Caco-2 (cell line): Measurements from ENCODE around the gene VPS8. TPM values are rescaled to one million over a fixed set of nuclear protein-coding genes. Genes with fewer than 3 reads are reported as not detected.

Experiments used
- BruUV-seq: library from RNA; stranded (reverse); fragments of 400-500 nt; replicated peaks from 2 replicates; lab custom pipeline; 2021; lab: Mats Ljungman, UMichigan
- CTCF ChIA-PET: fragments of 300-600 bp; sonication (Branson Sonifier 250); formaldehyde crosslinking; loops from one replicate; lab custom pipeline; 2022; ENCODE audit warnings: antibody characterized with exemption; lab: Charles Lee
- POLR2A ChIA-PET: fragments of 300-600 bp; sonication (Branson Sonifier 250); formaldehyde crosslinking; loops from one replicate; lab custom pipeline; 2022; ENCODE audit warnings: antibody characterized with exemption; lab: Charles Lee
- DNase-seq, 2 experiments: peaks; one replicate each; pipeline versions ENCODE4 v3.0.0 to v3.0.0-alpha.2; 2020 to 2022
- H3K27me3 ChIP-seq: replicated peaks from 2 replicates; pipeline ENCODE4 v1.6.0; 2011; ENCODE audit warnings: low read length; ENCODE audit not compliant: control insufficient read depth, insufficient read depth
- H3K36me3 ChIP-seq: 2 replicates; pipeline ENCODE4 v1.5.1; 2011; ENCODE audit warnings: low read length; ENCODE audit not compliant: control insufficient read depth, insufficient read depth
- H3K4me1 ChIP-seq: fragments of 250-450 bp; sonication (Bioruptor Pico); 2 replicates; pipeline ENCODE4 v1.5.1; 2020; ENCODE audit warnings: mild to moderate bottlenecking
- H3K4me3 ChIP-seq: 2 replicates; pipeline ENCODE4 v1.5.1; 2011; ENCODE audit warnings: low read depth, mild to moderate bottlenecking, control low read depth, low read length
- H3K9me3 ChIP-seq: fragments of 250-450 bp; sonication (Bioruptor Pico); 2 replicates; pipeline ENCODE4 v1.5.1; 2020; ENCODE audit warnings: mild to moderate bottlenecking, moderate library complexity
- H3K27ac Mint-ChIP-seq: one replicate; pipeline ENCODE4 v1.8.0; 2022; ENCODE audit warnings: mixed read lengths; ENCODE audit not compliant: unreplicated experiment
- H3K27me3 Mint-ChIP-seq: one replicate; pipeline ENCODE4 v1.8.0; 2022; ENCODE audit warnings: mixed read lengths; ENCODE audit not compliant: insufficient read depth, unreplicated experiment
- H3K36me3 Mint-ChIP-seq: one replicate; pipeline ENCODE4 v1.8.0; 2022; ENCODE audit warnings: mild to moderate bottlenecking, mixed read lengths; ENCODE audit not compliant: insufficient read depth, unreplicated experiment
- H3K4me1 Mint-ChIP-seq: one replicate; pipeline ENCODE4 v1.8.0; 2022; ENCODE audit warnings: low read depth, mixed read lengths; ENCODE audit not compliant: unreplicated experiment
- H3K4me3 Mint-ChIP-seq: one replicate; pipeline ENCODE4 v1.8.0; 2022; ENCODE audit warnings: mild to moderate bottlenecking, moderate library complexity, mixed read lengths; ENCODE audit not compliant: unreplicated experiment
- H3K9me3 Mint-ChIP-seq: one replicate; pipeline ENCODE4 v1.8.0; 2022; ENCODE audit warnings: mixed read lengths; ENCODE audit not compliant: unreplicated experiment
- intact Hi-C: fragments of 100-400 bp; cut with micrococcal nuclease; formaldehyde crosslinking; loops from one replicate; pipeline ENCODE4 v1.10.0; 2022; ENCODE audit not compliant: unreplicated experiment
- total RNA-seq: library from RNA; stranded (reverse); gene quantifications from 2 replicates; pipeline ENCODE4 v1.2.3, GENCODE V29; 2022
- TF ChIP-seq, protein P1 (sequence below), 2 experiments: fragments of 200-600 bp in 1 of 2; IDR thresholded peaks; 1 replicate in 1 of 2; 2 replicates in 1 of 2; pipeline versions ENCODE4 v1.5.1 to v1.8.0; 2011 to 2022; ENCODE audit warnings: antibody characterized with exemption in 1 of 2, control low read depth in 1 of 2, inconsistent platforms in 1 of 2, low read depth in 1 of 2, low read length in 1 of 2, mild to moderate bottlenecking in 1 of 2, moderate library complexity in 1 of 2; ENCODE audit not compliant: insufficient read depth in 1 of 2, severe bottlenecking in 1 of 2, unreplicated experiment in 1 of 2

VPS8 gene
- total RNA-seq, 1 experiment from 2014 or later, result 44.7 TPM

DNA sequence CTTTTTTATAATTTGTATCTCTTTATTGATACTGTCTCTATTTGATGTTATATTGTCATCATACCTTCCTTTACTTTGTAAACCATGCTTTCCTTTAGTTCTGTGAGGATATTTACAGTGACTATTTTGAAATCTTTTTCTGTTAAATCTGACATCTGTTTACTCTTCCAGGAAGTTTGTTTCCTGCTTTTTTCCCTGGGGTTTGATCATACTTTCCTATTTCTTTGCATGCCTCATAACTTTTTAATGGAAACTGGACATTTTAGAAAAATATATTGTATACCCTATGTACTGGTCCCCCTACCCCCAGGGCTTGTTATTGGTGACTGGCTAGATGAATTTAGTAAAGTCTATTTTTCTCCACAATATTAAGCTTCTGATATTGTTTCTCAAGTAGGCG lies 225.8 kb downstream of the VPS8 start:
- no TSS peak for BruUV-seq
- Mint-ChIP-seq H3K27ac (no peak overlapping the region), H3K4me3 (no peak overlapping the region), H3K27me3 (no peaks in the 10 kb centered on the region), H3K9me3 (peaks cover 9% of the 10 kb centered on the region), H3K4me1 (no peaks in the 10 kb centered on the region), H3K36me3 (no peaks in the 10 kb centered on the region)
- Histone ChIP-seq H3K9me3 (no peaks in the 10 kb centered on the region), H3K4me1 (no peaks in the 10 kb centered on the region), H3K27me3 (no peaks in the 10 kb centered on the region), H3K36me3 (no peaks in the 10 kb centered on the region), H3K4me3 (no peak overlapping the region)
- POLR2A ChIA-PET, result no interaction called here
- TF ChIP-seq, protein P1, sequence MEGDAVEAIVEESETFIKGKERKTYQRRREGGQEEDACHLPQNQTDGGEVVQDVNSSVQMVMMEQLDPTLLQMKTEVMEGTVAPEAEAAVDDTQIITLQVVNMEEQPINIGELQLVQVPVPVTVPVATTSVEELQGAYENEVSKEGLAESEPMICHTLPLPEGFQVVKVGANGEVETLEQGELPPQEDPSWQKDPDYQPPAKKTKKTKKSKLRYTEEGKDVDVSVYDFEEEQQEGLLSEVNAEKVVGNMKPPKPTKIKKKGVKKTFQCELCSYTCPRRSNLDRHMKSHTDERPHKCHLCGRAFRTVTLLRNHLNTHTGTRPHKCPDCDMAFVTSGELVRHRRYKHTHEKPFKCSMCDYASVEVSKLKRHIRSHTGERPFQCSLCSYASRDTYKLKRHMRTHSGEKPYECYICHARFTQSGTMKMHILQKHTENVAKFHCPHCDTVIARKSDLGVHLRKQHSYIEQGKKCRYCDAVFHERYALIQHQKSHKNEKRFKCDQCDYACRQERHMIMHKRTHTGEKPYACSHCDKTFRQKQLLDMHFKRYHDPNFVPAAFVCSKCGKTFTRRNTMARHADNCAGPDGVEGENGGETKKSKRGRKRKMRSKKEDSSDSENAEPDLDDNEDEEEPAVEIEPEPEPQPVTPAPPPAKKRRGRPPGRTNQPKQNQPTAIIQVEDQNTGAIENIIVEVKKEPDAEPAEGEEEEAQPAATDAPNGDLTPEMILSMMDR (IDR thresholded peaks at IDR 0.05; ENCODE audit: insufficient read depth in 1 of 2, low read depth in 1 of 2, low read length in 1 of 2, severe bottlenecking in 1 of 2, unreplicated experiment in 1 of 2), result no peak
- intact Hi-C loops, result no loop called here
- no peak for DNase-seq
- CTCF ChIA-PET, result no interaction called here

DNA sequence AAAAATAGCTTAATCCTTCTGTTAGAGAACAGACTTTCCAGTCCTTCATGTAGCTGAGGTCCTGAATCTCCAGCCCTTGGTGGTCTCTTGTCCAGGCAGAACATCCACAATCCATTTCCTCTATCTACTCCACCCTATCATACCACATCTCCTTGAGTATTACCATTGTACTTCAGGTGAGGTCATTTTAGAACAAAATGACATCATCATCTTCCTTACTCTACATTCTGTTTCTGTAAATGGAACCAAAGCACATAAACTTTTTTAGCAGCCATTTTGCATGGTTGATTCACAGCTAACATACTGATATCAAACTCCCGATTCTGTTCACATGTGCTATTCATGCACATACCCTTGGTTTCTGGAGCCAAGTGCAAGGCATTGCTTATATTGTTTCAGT lies 228.5 kb downstream of the VPS8 start:
- H3K4me1 Mint-ChIP-seq, result no peaks in the 10 kb centered on the region
- intact Hi-C loops, result no loop called here
- no peak overlapping the region for H3K4me3 Mint-ChIP-seq
- no peaks in the 10 kb centered on the region for H3K27me3 Mint-ChIP-seq
- POLR2A ChIA-PET, result interaction anchor here (0.6 kb wide), 1 partner anchor 116 kb away, joined by 4 read pairs; no protein-coding TSS in a partner anchor
- H3K4me3 ChIP-seq, result no peak overlapping the region
- peaks cover 9% of the 10 kb centered on the region for H3K9me3 Mint-ChIP-seq
- H3K27ac Mint-ChIP-seq, result no peak overlapping the region
- no TSS peak for BruUV-seq
- no peaks in the 10 kb centered on the region for H3K4me1 ChIP-seq
- DNase-seq, result no peak
- TF ChIP-seq, protein P1 (IDR thresholded peaks at IDR 0.05; ENCODE audit: insufficient read depth in 1 of 2, low read depth in 1 of 2, low read length in 1 of 2, severe bottlenecking in 1 of 2, unreplicated experiment in 1 of 2), result no peak
- H3K9me3 ChIP-seq, result no peaks in the 10 kb centered on the region
- no peaks in the 10 kb centered on the region for H3K36me3 ChIP-seq
- CTCF ChIA-PET, result no interaction called here
- no peaks in the 10 kb centered on the region for H3K27me3 ChIP-seq
- no peaks in the 10 kb centered on the region for H3K36me3 Mint-ChIP-seq

DNA sequence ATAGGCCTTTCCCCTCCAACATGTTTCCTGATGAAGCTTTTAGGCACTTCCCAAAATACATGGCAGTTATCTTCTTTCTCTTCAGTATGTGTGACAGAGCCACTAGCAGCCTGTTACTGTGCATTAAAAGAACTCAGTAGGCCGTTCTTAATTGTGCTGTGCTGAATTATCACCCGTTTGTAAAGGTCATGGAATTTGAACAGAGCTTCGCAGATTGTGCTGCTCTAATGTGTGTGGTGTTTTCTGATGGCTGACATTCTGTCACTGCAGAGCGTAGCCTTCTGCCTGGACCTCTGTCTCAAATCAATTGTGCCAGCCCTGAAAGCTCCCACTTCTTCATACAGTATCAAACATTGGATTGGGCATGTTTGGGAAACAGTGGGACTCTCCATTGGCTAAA lies 229.6 kb downstream of the VPS8 start:
- CTCF ChIA-PET, result no interaction called here

More for the DNA sequence above, 229.6 kb downstream of the VPS8 start:
- TF ChIP-seq, protein P1 (IDR thresholded peaks at IDR 0.05; ENCODE audit: insufficient read depth in 1 of 2, low read depth in 1 of 2, low read length in 1 of 2, severe bottlenecking in 1 of 2, unreplicated experiment in 1 of 2), result no peak
- POLR2A ChIA-PET, result no interaction called here
- no TSS peak for BruUV-seq
- Mint-ChIP-seq H3K9me3 (peaks cover 9% of the 10 kb centered on the region), H3K4me1 (no peaks in the 10 kb centered on the region), H3K27ac (no peak overlapping the region), H3K4me3 (no peak overlapping the region), H3K36me3 (no peaks in the 10 kb centered on the region), H3K27me3 (no peaks in the 10 kb centered on the region)
- intact Hi-C loops, result no loop called here
- no peak for DNase-seq
- Histone ChIP-seq H3K36me3 (no peaks in the 10 kb centered on the region), H3K27me3 (no peaks in the 10 kb centered on the region), H3K4me3 (no peak overlapping the region), H3K4me1 (no peaks in the 10 kb centered on the region), H3K9me3 (no peaks in the 10 kb centered on the region)
